Endothelial cell of umbilical vein (primary cell): ENCODE data around the gene ARL9. TPM values are rescaled to one million over a fixed set of nuclear protein-coding genes. Genes with fewer than 3 reads are reported as not detected.

Experiments
- BruUV-seq: library from RNA; stranded (reverse); fragments of 400-500 nt; replicated peaks from 2 replicates; lab custom pipeline; 2021; lab: Mats Ljungman, UMichigan
- CTCF ChIA-PET: fragments of 300-600, 350-600 bp; sonication (Branson Sonifier 250); formaldehyde crosslinking; loops from one replicate; lab custom pipeline; 2021; ENCODE audit warnings: antibody characterized with exemption, inconsistent platforms; lab: Charles Lee
- POLR2A ChIA-PET: fragments of 300-600, 350-600 bp; sonication (Branson Sonifier 250); formaldehyde crosslinking; loops from one replicate; lab custom pipeline; 2021; ENCODE audit warnings: antibody characterized with exemption, inconsistent platforms; lab: Charles Lee
- DNase-seq: peaks from one replicate; pipeline ENCODE4 v3.0.0-alpha.2; 2011; ENCODE audit warnings: low read depth, low spot score
- FAIRE-seq: peaks from 2 replicates; lab custom pipeline; 2011; peaks lifted over from hg19 to GRCh38; lab: Jason Lieb, UNC
- H2AFZ ChIP-seq: 2 replicates; pipeline ENCODE4 v1.6.0; 2012; ENCODE audit warnings: low read depth, low read length, control low read depth, inconsistent platforms
- H3K27ac ChIP-seq: 2 replicates; pipeline ENCODE4 v1.5.1; 2011; ENCODE audit warnings: low read depth, mild to moderate bottlenecking, control low read depth, low read length, moderate library complexity; ENCODE audit not compliant: insufficient read depth
- H3K27me3 ChIP-seq, 2 experiments: 2 replicates each; pipeline versions ENCODE4 v1.6.0 to v1.6.1; 2011; ENCODE audit warnings: low read length in 2 of 2, mixed read lengths in 1 of 2; ENCODE audit not compliant: control insufficient read depth in 2 of 2, insufficient read depth in 2 of 2
- H3K36me3 ChIP-seq, 2 experiments: 2 replicates in 1 of 2; 3 replicates in 1 of 2; pipeline ENCODE4 v1.5.1; 2011; ENCODE audit warnings: low read length in 2 of 2, mild to moderate bottlenecking in 1 of 2, moderate library complexity in 1 of 2; ENCODE audit not compliant: control insufficient read depth in 2 of 2, insufficient read depth in 2 of 2; ENCODE audit errors: extremely low read depth in 1 of 2
- H3K4me1 ChIP-seq: 3 replicates; pipeline ENCODE4 v1.5.1; 2011; ENCODE audit warnings: mild to moderate bottlenecking, low read length; ENCODE audit not compliant: control insufficient read depth, insufficient read depth; ENCODE audit errors: extremely low read depth
- H3K4me2 ChIP-seq: 2 replicates; pipeline ENCODE4 v1.6.1; 2011; ENCODE audit warnings: low read length, control low read depth, mixed read lengths; ENCODE audit not compliant: insufficient read depth
- H3K4me3 ChIP-seq, 3 experiments: fragments of 200-600 bp in 1 of 3; sonication (generic), shearing (Covaris generic) in 1 of 3; replicated peaks in 1 of 3; 2 replicates each; pipeline ENCODE4 v1.5.1; 2011 to 2016; ENCODE audit warnings: control low read depth in 3 of 3, low read length in 3 of 3, mild to moderate bottlenecking in 2 of 3, inconsistent platforms in 1 of 3, low read depth in 1 of 3, moderate library complexity in 1 of 3; ENCODE audit not compliant: insufficient read depth in 1 of 3
- H3K79me2 ChIP-seq: 2 replicates; pipeline ENCODE4 v1.6.0; 2012; ENCODE audit warnings: low read length, inconsistent platforms; ENCODE audit not compliant: control insufficient read depth, insufficient read depth
- H3K9ac ChIP-seq: replicated peaks from 2 replicates; pipeline ENCODE3; 2011; ENCODE audit warnings: low read length, control low read depth; ENCODE audit not compliant: insufficient read depth; ENCODE audit errors: extremely low read depth
- H3K9me1 ChIP-seq: replicated peaks from 3 replicates; pipeline ENCODE4 v1.6.0; 2011; ENCODE audit warnings: mild to moderate bottlenecking, low read length; ENCODE audit not compliant: control insufficient read depth, insufficient read depth; ENCODE audit errors: extremely low read depth
- H3K9me3 ChIP-seq: replicated peaks from 2 replicates; pipeline ENCODE4 v1.5.1; 2012; ENCODE audit warnings: low read length, inconsistent platforms; ENCODE audit not compliant: control insufficient read depth, insufficient read depth
- H4K20me1 ChIP-seq: replicated peaks from 2 replicates; pipeline ENCODE3; 2011; ENCODE audit warnings: mild to moderate bottlenecking, low read length; ENCODE audit not compliant: control insufficient read depth, insufficient read depth; ENCODE audit errors: extremely low read depth
- EZH2 ChIP-seq: IDR thresholded peaks from 2 replicates; pipeline ENCODE4 v1.6.1; 2012; ENCODE audit warnings: borderline replicate concordance, low read depth, mild to moderate bottlenecking, moderate library complexity, low read length, inconsistent platforms; ENCODE audit not compliant: severe bottlenecking
- FOS ChIP-seq: IDR thresholded peaks from 2 replicates; pipeline ENCODE4 v1.6.1; 2011; ENCODE audit warnings: mild to moderate bottlenecking, low read length, moderate library complexity, borderline replicate concordance; ENCODE audit not compliant: insufficient read depth
- GATA2 ChIP-seq: IDR thresholded peaks from 2 replicates; pipeline ENCODE4 v1.7.0; 2011; ENCODE audit warnings: low read depth, mild to moderate bottlenecking, moderate library complexity, mixed read lengths, low read length; ENCODE audit not compliant: insufficient read length, insufficient read depth
- JUN ChIP-seq: IDR thresholded peaks from 2 replicates; pipeline ENCODE4 v1.6.1; 2011; ENCODE audit warnings: borderline replicate concordance, low read depth; ENCODE audit not compliant: insufficient read length, insufficient read depth
- MYC ChIP-seq: IDR thresholded peaks from one replicate; pipeline ENCODE4 v1.6.1; 2011; ENCODE audit warnings: mild to moderate bottlenecking, low read depth, low read length
- POLR2A ChIP-seq: IDR thresholded peaks from 2 replicates; pipeline ENCODE4 v1.6.1; 2012; ENCODE audit warnings: low read depth, mild to moderate bottlenecking, control low read depth, low read length
- POLR2AphosphoS5 ChIP-seq: IDR thresholded peaks from 2 replicates; pipeline ENCODE4 v1.6.1; 2012; ENCODE audit warnings: low read depth, mild to moderate bottlenecking, control low read depth, low read length, moderate library complexity; ENCODE audit not compliant: insufficient read depth
- dilution Hi-C: fragments of 300-500 bp; cut with MboI; formaldehyde crosslinking; loops from one replicate; pipeline ENCODE4 v1.15.0; 2019; ENCODE audit warnings: low sequenced_read_pairs; ENCODE audit not compliant: extremely low pct_ligation_motif_present
- intact Hi-C: fragments of 100-400 bp; cut with micrococcal nuclease; formaldehyde crosslinking; loops from one replicate; pipeline ENCODE4 v1.10.0; 2022
- polyA plus RNA-seq, 4 experiments: library from polyadenylated mRNA; depleted of rRNA in 3 of 4; stranded (reverse) in 3 of 4; unstranded in 1 of 4; fragments of >200 nt; gene quantifications; 2 replicates each; pipeline versions ENCODE4 v1.2.1 to v1.2.3, GENCODE V29; 2011 to 2012; ENCODE audit warnings: missing spikeins in 1 of 4
- total RNA-seq: library from RNA; stranded (reverse); gene quantifications from 2 replicates; pipeline ENCODE4 v1.2.3, GENCODE V29; 2021
- TF ChIP-seq, protein P1 (sequence below): IDR thresholded peaks from 2 replicates; pipeline ENCODE4 v1.6.1; 2011; ENCODE audit not compliant: insufficient read depth, insufficient read length
- TF ChIP-seq, protein P2 (sequence below), 2 donors: IDR thresholded peaks; 1 replicate in 1 of 2; 2 replicates in 1 of 2; pipeline ENCODE4 v1.5.1; 2011; ENCODE audit warnings: low read length in 2 of 2, mild to moderate bottlenecking in 2 of 2, moderate library complexity in 2 of 2, control low read depth in 1 of 2, inconsistent platforms in 1 of 2, low read depth in 1 of 2; ENCODE audit not compliant: insufficient read depth in 1 of 2; ENCODE audit errors: extremely low read depth in 1 of 2

The ARL9 gene
- total and polyA plus RNA-seq, 2 donors (not counting 3 experiments of a cell fraction or from before 2014, with no cell fraction given) = 0.40 to 1.1 TPM

DNA sequence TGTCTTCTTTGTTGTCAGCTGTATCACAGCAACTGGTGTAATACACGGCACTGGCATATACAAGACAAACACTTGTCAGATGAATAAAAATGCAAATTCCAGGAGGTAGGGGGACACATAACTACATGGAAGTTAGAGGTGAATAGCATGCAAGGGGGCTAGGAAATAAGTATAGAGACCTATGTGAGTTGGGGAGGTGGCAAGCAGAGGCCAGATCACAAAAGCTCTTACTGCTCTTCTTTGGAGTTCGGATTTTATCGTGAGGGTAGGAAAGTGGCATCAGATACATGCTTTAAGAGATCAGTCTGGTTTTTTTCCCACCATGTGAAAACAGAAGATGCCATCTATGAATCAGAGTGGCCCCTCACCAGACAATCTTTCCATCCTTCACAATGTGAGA is 41.0 kb upstream of the ARL9 start:
- H4K20me1 ChIP-seq = no peaks in the 10 kb centered on the region
- H3K27ac ChIP-seq = no peak overlapping the region
- dilution Hi-C loops = no loop called here
- DNase-seq (no peak), FAIRE-seq (no peak)
- no peak overlapping the region for H2AFZ ChIP-seq
- ChIA-PET POLR2A (no interaction called here), CTCF (interaction anchor here (2.0 kb wide), 1 partner anchor 39 kb away, joined by 5 read pairs; no protein-coding TSS in a partner anchor)
- H3K9me3 ChIP-seq = no peaks in the 10 kb centered on the region
- peaks cover 25% of the 10 kb centered on the region for H3K4me1 ChIP-seq
- H3K79me2 ChIP-seq = peaks cover 55% of the 10 kb centered on the region
- no peak overlapping the region for H3K9ac ChIP-seq
- H3K36me3 ChIP-seq = peaks cover 4 to 16% of the 10 kb centered on the region in 2 experiments
- BruUV-seq = no TSS peak
- H3K4me3 ChIP-seq = no peak overlapping the region
- no peak overlapping the region for H3K4me2 ChIP-seq
- H3K9me1 ChIP-seq = no peaks in the 10 kb centered on the region
- no peaks in the 10 kb centered on the region for H3K27me3 ChIP-seq
- intact Hi-C loops = no loop called here
- TF ChIP-seq, protein P1, sequence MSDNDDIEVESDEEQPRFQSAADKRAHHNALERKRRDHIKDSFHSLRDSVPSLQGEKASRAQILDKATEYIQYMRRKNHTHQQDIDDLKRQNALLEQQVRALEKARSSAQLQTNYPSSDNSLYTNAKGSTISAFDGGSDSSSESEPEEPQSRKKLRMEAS = no peak
- no peak for TF ChIP-seq MYC
- TF ChIP-seq GATA2 = no peak
- TF ChIP-seq EZH2 = no peak
- no peak for TF ChIP-seq POLR2AphosphoS5
- TF ChIP-seq JUN = no peak
- TF ChIP-seq, protein P2, sequence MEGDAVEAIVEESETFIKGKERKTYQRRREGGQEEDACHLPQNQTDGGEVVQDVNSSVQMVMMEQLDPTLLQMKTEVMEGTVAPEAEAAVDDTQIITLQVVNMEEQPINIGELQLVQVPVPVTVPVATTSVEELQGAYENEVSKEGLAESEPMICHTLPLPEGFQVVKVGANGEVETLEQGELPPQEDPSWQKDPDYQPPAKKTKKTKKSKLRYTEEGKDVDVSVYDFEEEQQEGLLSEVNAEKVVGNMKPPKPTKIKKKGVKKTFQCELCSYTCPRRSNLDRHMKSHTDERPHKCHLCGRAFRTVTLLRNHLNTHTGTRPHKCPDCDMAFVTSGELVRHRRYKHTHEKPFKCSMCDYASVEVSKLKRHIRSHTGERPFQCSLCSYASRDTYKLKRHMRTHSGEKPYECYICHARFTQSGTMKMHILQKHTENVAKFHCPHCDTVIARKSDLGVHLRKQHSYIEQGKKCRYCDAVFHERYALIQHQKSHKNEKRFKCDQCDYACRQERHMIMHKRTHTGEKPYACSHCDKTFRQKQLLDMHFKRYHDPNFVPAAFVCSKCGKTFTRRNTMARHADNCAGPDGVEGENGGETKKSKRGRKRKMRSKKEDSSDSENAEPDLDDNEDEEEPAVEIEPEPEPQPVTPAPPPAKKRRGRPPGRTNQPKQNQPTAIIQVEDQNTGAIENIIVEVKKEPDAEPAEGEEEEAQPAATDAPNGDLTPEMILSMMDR (IDR thresholded peaks at IDR 0.05; ENCODE audit: extremely low read depth in 1 of 2, insufficient read depth in 1 of 2, low read depth in 1 of 2, low read length in 2 of 2) = no peak
- no peak for TF ChIP-seq POLR2A
- TF ChIP-seq FOS = no peak
